SH-SY5Y (cell line): ENCODE results near the gene CLSTN2.

Experiments used
- GATA2 ChIP-seq: IDR thresholded peaks from 2 replicates; pipeline ENCODE4 v1.6.1; 2011; ENCODE audit warnings: mild to moderate bottlenecking, low read depth, low read length
- GATA3 ChIP-seq: IDR thresholded peaks from 2 replicates; pipeline ENCODE4 v1.6.1; 2011; ENCODE audit warnings: low read depth, mild to moderate bottlenecking, low read length, moderate library complexity

GRCh38 chr3:140342668-140343067, 407.7 kb downstream of the CLSTN2 start:
- TF ChIP-seq GATA2 (no peak), GATA3 (no peak)
